Neural crest cell (in vitro differentiated cells): ENCODE measurements around the gene NAIF1. TPM values are rescaled to one million over a fixed set of nuclear protein-coding genes. Genes with fewer than 3 reads are reported as not detected.

Experiments used
- DNase-seq: peaks from one replicate; pipeline ENCODE4 v3.0.0; 2021; ENCODE audit warnings: low read depth, mixed read lengths, low spot score
- H3K27ac Mint-ChIP-seq: one replicate; pipeline ENCODE4 v1.8.0; 2021; ENCODE audit warnings: mild to moderate bottlenecking, mixed read lengths; ENCODE audit not compliant: unreplicated experiment
- H3K27me3 Mint-ChIP-seq: 2 replicates; pipeline ENCODE4 v1.8.0; 2021; ENCODE audit warnings: low read depth, mild to moderate bottlenecking, mixed read lengths
- H3K36me3 Mint-ChIP-seq: 2 replicates; pipeline ENCODE4 v1.8.0; 2021; ENCODE audit warnings: low read depth, mild to moderate bottlenecking, mixed read lengths
- H3K4me1 Mint-ChIP-seq: 2 replicates; pipeline ENCODE4 v1.8.0; 2021; ENCODE audit warnings: mixed read lengths
- H3K4me3 Mint-ChIP-seq: one replicate; pipeline ENCODE4 v1.8.0; 2021; ENCODE audit warnings: mild to moderate bottlenecking, mixed read lengths
- H3K9me3 Mint-ChIP-seq: 2 replicates; pipeline ENCODE4 v1.8.0; 2021; ENCODE audit warnings: mixed read lengths
- CTCF ChIP-seq: fragments of 200-600 bp; sonication (generic); conservative IDR thresholded peaks from 2 replicates; pipeline ENCODE4 v1.5.0; 2021; ENCODE audit warnings: antibody characterized with exemption, mild to moderate bottlenecking
- total RNA-seq: library from RNA; stranded (reverse); gene quantifications from 2 replicates; pipeline ENCODE4 v1.2.1, GENCODE V29; 2021

The NAIF1 gene
- total RNA-seq, 1 donor from 2014 or later: 11.8 TPM

GRCh38 chr9:128022886-128023285, 44.2 kb downstream of the NAIF1 start:
- Mint-ChIP-seq H3K36me3 (no peaks in the 10 kb centered on the region), H3K4me3 (no peak overlapping the region), H3K27ac (no peak overlapping the region), H3K4me1 (peaks cover 10% of the 10 kb centered on the region), H3K27me3 (no peaks in the 10 kb centered on the region), H3K9me3 (no peaks in the 10 kb centered on the region)
- no peak for TF ChIP-seq CTCF
- no peak for DNase-seq

GRCh38 chr9:128021098-128021497, 46.0 kb downstream of the NAIF1 start:
- no peak for DNase-seq

GRCh38 chr9:128020692-128021091, 46.4 kb downstream of the NAIF1 start:
- Mint-ChIP-seq H3K27me3 (no peaks in the 10 kb centered on the region), H3K4me3 (no peak overlapping the region), H3K9me3 (no peaks in the 10 kb centered on the region), H3K4me1 (no peaks in the 10 kb centered on the region), H3K36me3 (no peaks in the 10 kb centered on the region), H3K27ac (no peak overlapping the region)
- TF ChIP-seq CTCF: peak; percentile 41
- DNase-seq: no peak

More at GRCh38 chr9:128021098-128021497, 46.0 kb downstream of the NAIF1 start:
- Mint-ChIP-seq H3K9me3 (no peaks in the 10 kb centered on the region), H3K36me3 (no peaks in the 10 kb centered on the region), H3K4me1 (peaks cover 2% of the 10 kb centered on the region), H3K4me3 (no peak overlapping the region), H3K27ac (no peak overlapping the region), H3K27me3 (no peaks in the 10 kb centered on the region)
- no peak for TF ChIP-seq CTCF

- Mint-ChIP-seq H3K4me3 (no peak overlapping the region), H3K27me3 (no peaks in the 10 kb centered on the region)
- no peak for TF ChIP-seq CTCF
These were observed 51.4 kb downstream of the NAIF1 start for GRCh38 chr9:128015696-128016095.

More at GRCh38 chr9:128015696-128016095, 51.4 kb downstream of the NAIF1 start:
- no peak overlapping the region for H3K27ac Mint-ChIP-seq
- DNase-seq: no peak
- H3K4me1 Mint-ChIP-seq: peaks cover 10% of the 10 kb centered on the region
- no peaks in the 10 kb centered on the region for H3K36me3 Mint-ChIP-seq
- H3K9me3 Mint-ChIP-seq: no peaks in the 10 kb centered on the region

Other genes with a start within 250 kb of the NAIF1 start
- 2.6 and 3.3 TPM in 2 replicates for gene ENG, start 212.7 kb downstream of the NAIF1 start, total RNA-seq
- 39.6 and 45.5 TPM in 2 replicates for gene AK1, start 189.6 kb downstream of the NAIF1 start, total RNA-seq
- 25.4 and 27.4 TPM in 2 replicates for gene ST6GALNAC6, start 167.7 kb downstream of the NAIF1 start, total RNA-seq
- 12.6 and 14.5 TPM in 2 replicates for gene ST6GALNAC4, start 150.3 kb downstream of the NAIF1 start, total RNA-seq
- 2.6 and 3.4 TPM in 2 replicates for gene PIP5KL1, start 136.5 kb downstream of the NAIF1 start, total RNA-seq
- 52.2 and 59.1 TPM in 2 replicates for gene DPM2, start 129.5 kb downstream of the NAIF1 start, total RNA-seq
- 53.5 and 71.1 TPM in 2 replicates for gene EEIG1, start 86.3 kb downstream of the NAIF1 start, total RNA-seq
- 13.9 and 16.8 TPM in 2 replicates for gene SLC25A25, start 912 bp upstream of the NAIF1 start, total RNA-seq
- gene PTGES2, start 60.4 kb upstream of the NAIF1 start, total RNA-seq: 63.2 and 72.2 TPM in 2 replicates
- not detected in 2 replicates for gene LCN2, start 82.1 kb upstream of the NAIF1 start, total RNA-seq
- 80.6 and 82.5 TPM in 2 replicates for gene BBLN, start 92.9 kb upstream of the NAIF1 start, total RNA-seq
- gene CIZ1, start 124.3 kb upstream of the NAIF1 start, total RNA-seq: 201 and 226 TPM in 2 replicates
- gene DNM1, start 136.1 kb upstream of the NAIF1 start, total RNA-seq: 84.0 and 87.2 TPM in 2 replicates
- 56.9 and 64.1 TPM in 2 replicates for gene GOLGA2, start 208.7 kb upstream of the NAIF1 start, total RNA-seq
- gene SWI5, start 209.0 kb upstream of the NAIF1 start, total RNA-seq: 17.1 and 20.7 TPM in 2 replicates